ENCODE results near the gene TBC1D21. TPM values are rescaled to one million over a fixed set of nuclear protein-coding genes. Genes with fewer than 3 reads are reported as not detected.

The TBC1D21 gene
- total RNA-seq, 2 donors from 2014 or later = not detected

DNA sequence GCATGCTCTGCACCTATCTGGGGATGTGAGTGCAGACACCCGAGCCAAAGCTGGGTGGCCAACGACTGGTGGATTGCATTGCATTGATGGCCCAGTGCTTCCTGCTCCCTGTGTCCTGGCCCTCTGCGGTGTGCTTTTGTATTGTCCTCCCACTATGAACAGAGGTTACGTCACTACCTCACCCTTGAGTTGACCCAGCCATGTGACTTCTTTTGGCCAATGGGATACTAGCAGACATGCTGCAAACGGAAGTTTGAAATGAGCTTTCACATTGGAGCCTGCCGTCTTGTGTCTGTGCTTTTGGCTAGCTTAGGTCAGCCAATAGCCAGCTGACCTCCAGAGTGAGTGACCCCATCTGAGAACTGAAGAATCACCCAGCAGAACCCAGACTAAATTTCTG is 15.3 kb upstream of the TBC1D21 start:
- Histone ChIP-seq H3K27me3 (replicated peaks; ENCODE audit: insufficient read depth) (no peaks in the 10 kb centered on the region), H3K27ac (no peak overlapping the region), H3K4me1 (ENCODE audit: control insufficient read depth in 1 of 2, low read depth in 2 of 2) (no peaks in the 10 kb centered on the region), H3K4me3 (no peak overlapping the region), H3K36me3 (no peaks in the 10 kb centered on the region), H3K9me3 (no peaks in the 10 kb centered on the region)
- DNase-seq (ENCODE audit: low spot score) (no peak), ATAC-seq (ENCODE audit: insufficient number of reproducible peaks, low FRiP score, low read depth) (no peak)
- TF ChIP-seq, protein P1, sequence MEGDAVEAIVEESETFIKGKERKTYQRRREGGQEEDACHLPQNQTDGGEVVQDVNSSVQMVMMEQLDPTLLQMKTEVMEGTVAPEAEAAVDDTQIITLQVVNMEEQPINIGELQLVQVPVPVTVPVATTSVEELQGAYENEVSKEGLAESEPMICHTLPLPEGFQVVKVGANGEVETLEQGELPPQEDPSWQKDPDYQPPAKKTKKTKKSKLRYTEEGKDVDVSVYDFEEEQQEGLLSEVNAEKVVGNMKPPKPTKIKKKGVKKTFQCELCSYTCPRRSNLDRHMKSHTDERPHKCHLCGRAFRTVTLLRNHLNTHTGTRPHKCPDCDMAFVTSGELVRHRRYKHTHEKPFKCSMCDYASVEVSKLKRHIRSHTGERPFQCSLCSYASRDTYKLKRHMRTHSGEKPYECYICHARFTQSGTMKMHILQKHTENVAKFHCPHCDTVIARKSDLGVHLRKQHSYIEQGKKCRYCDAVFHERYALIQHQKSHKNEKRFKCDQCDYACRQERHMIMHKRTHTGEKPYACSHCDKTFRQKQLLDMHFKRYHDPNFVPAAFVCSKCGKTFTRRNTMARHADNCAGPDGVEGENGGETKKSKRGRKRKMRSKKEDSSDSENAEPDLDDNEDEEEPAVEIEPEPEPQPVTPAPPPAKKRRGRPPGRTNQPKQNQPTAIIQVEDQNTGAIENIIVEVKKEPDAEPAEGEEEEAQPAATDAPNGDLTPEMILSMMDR (IDR thresholded peaks at IDR 0.05) = no peak

DNA sequence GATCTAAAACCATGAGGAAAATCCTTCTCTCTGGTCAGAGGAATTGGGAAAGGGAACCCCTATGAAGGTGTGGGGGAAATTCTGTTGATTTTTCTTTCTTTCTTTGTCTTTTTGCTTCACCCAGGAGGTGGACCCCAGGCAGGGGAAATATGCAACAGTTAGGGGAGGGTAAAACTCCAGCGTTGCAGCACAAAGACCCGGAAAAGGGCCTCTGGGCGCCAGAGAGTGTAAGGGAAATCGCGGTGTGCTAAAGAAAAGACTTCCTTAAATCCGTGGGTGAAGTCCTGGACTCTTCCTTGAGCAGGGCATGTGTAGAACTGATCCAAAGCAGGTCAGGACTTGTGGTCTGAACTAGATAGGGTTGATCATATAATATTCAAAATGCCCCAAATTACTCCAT is 11.1 kb upstream of the TBC1D21 start:
- Histone ChIP-seq H3K27me3 (replicated peaks; ENCODE audit: insufficient read depth) (no peaks in the 10 kb centered on the region), H3K9me3 (no peaks in the 10 kb centered on the region), H3K4me1 (ENCODE audit: control insufficient read depth in 1 of 2, low read depth in 2 of 2) (no peaks in the 10 kb centered on the region), H3K4me3 (no peak overlapping the region), H3K27ac (no peak overlapping the region), H3K36me3 (no peaks in the 10 kb centered on the region)
- DNase-seq (ENCODE audit: low spot score) = no peak
- no peak for ATAC-seq (ENCODE audit: insufficient number of reproducible peaks, low FRiP score, low read depth)
- TF ChIP-seq, protein P1 (IDR thresholded peaks at IDR 0.05) = no peak

DNA sequence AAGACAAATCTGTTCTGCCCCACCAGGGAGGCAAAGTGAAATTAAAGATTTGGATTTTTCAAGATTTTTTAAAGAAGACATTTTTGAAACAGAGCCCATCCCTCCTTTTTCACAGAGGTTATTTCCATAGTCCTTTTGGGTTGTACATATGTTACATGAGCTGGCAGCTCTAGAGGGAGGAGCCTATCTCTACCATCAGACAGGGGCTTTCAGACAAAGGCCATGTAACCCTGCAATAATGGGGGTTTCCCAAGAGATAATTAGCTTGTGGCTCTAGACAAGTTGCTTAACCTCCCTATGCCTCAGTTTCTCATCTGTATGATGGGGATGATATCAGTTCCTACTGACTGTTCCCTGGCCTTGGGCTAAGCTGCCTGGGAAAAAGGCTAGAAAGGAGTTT is 8.0 kb upstream of the TBC1D21 start:
- TF ChIP-seq, protein P1 (IDR thresholded peaks at IDR 0.05) = no peak
- no peaks in the 10 kb centered on the region for H3K9me3 ChIP-seq
- H3K4me3 ChIP-seq = no peak overlapping the region
- ATAC-seq (ENCODE audit: insufficient number of reproducible peaks, low FRiP score, low read depth) (no peak), DNase-seq (ENCODE audit: low spot score) (no peak)
- no peaks in the 10 kb centered on the region for H3K27me3 ChIP-seq (replicated peaks; ENCODE audit: insufficient read depth)
- H3K27ac ChIP-seq = no peak overlapping the region
- H3K4me1 ChIP-seq (ENCODE audit: control insufficient read depth in 1 of 2, low read depth in 2 of 2) = no peaks in the 10 kb centered on the region
- no peaks in the 10 kb centered on the region for H3K36me3 ChIP-seq

DNA sequence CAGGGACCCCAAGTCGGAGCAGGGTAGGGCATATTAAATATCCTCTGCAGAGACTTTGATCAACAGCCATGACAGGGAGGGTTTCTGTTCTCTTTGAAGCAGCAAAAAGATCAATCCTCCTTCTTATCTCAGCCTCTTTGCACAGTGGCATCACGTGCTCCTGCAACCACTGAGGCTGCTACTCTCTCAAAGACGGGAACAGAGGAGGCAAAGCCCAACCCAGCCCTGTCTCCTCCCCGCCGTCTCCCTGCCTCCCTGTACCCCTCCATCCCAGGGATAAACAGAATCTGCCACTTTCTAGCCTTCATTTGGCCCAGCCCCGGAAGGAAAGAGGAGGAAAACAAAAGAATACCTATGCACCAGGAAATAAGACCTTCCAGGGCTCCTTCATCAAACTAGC is 7.5 kb upstream of the TBC1D21 start:
- H3K4me3 ChIP-seq = no peak overlapping the region
- H3K9me3 ChIP-seq = no peaks in the 10 kb centered on the region
- TF ChIP-seq, protein P1 (IDR thresholded peaks at IDR 0.05) = no peak
- DNase-seq (ENCODE audit: low spot score) (no peak), ATAC-seq (ENCODE audit: insufficient number of reproducible peaks, low FRiP score, low read depth) (no peak)
- no peaks in the 10 kb centered on the region for H3K4me1 ChIP-seq (ENCODE audit: control insufficient read depth in 1 of 2, low read depth in 2 of 2)
- H3K36me3 ChIP-seq = no peaks in the 10 kb centered on the region
- H3K27ac ChIP-seq = no peak overlapping the region
- no peaks in the 10 kb centered on the region for H3K27me3 ChIP-seq (replicated peaks; ENCODE audit: insufficient read depth)

DNA sequence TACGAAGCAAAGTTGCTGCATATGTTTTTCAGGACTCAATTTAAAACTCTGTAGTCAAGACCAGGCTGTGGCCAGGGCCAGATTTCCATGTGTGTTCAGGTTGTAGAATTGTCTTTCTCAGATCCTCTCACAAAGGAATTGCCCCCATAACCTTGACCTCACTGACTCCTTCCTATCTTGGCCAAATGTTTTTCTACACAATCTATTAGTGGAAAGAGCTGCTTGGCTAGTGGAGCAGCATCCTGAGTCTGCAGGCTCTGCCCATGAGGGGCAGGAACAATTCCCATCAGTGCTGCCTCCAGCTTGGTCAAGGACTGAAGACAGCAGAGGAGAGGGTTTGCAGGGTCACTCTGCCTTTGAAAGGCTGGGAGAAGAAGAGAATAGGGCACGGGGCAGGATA is 6.9 kb upstream of the TBC1D21 start:
- Histone ChIP-seq H3K27me3 (replicated peaks; ENCODE audit: insufficient read depth) (no peaks in the 10 kb centered on the region), H3K9me3 (no peaks in the 10 kb centered on the region), H3K27ac (no peak overlapping the region), H3K4me3 (no peak overlapping the region), H3K36me3 (no peaks in the 10 kb centered on the region), H3K4me1 (ENCODE audit: control insufficient read depth in 1 of 2, low read depth in 2 of 2) (no peaks in the 10 kb centered on the region)
- ATAC-seq (ENCODE audit: insufficient number of reproducible peaks, low FRiP score, low read depth) = no peak
- DNase-seq (ENCODE audit: low spot score) = no peak
- TF ChIP-seq, protein P1 (IDR thresholded peaks at IDR 0.05) = no peak

All from thoracic aorta (tissue), 2 donors.